SK-N-SH (cell line): ENCODE results near the gene CFAP97D1. TPM values are rescaled to one million over a fixed set of nuclear protein-coding genes. Genes with fewer than 3 reads are reported as not detected.

ENCODE experiments used
- CTCF ChIA-PET: fragments of 300-600, 350-600 bp; formaldehyde crosslinking; extraction: SDS; loops from one replicate; lab custom pipeline; 2021; lab: Yijun Ruan, JAX
- POLR2A ChIA-PET: fragments of 350-600 bp; sonication (Branson Sonifier 250); formaldehyde crosslinking; extraction: SDS; loops from one replicate; lab custom pipeline; 2020; ENCODE audit warnings: antibody characterized with exemption, inconsistent platforms; lab: Yijun Ruan, JAX
- DNase-seq: peaks from one replicate; pipeline ENCODE4 v3.0.0; 2012
- H2AFZ ChIP-seq: fragments of 200-600 bp; sonication (generic); 2 replicates; pipeline ENCODE4 v1.8.1; 2016; ENCODE audit warnings: antibody characterized with exemption, mild to moderate bottlenecking, low read depth
- H3F3A ChIP-seq: fragments of 200-600 bp; sonication (generic); replicated peaks from 2 replicates; pipeline ENCODE3; 2016; ENCODE audit warnings: antibody characterized with exemption, mild to moderate bottlenecking; ENCODE audit not compliant: insufficient read depth
- H3K27ac ChIP-seq, 2 experiments: fragments of 200-500 bp in 1 of 2; fragments of 200-600 bp in 1 of 2; sonication (Bioruptor generic) in 1 of 2; sonication (generic), shearing (Covaris generic) in 1 of 2; 2 replicates each; pipeline versions ENCODE4 v1.5.1 to v1.6.1; 2014 to 2016; ENCODE audit warnings: low read depth in 2 of 2, inconsistent platforms in 1 of 2, low read length in 1 of 2, mild to moderate bottlenecking in 1 of 2, mixed read lengths in 1 of 2
- H3K27me3 ChIP-seq: fragments of 200-600 bp; sonication (generic), shearing (Covaris generic); 2 replicates; pipeline ENCODE4 v1.6.1; 2016; ENCODE audit warnings: mixed run types; ENCODE audit not compliant: insufficient read depth
- H3K36me3 ChIP-seq, 2 experiments: fragments of 200-500 bp in 1 of 2; fragments of 200-600 bp in 1 of 2; sonication (Bioruptor generic) in 1 of 2; sonication (generic) in 1 of 2; replicated peaks in 1 of 2; 2 replicates each; pipeline versions ENCODE3 to v1.5.1; 2014 to 2016; ENCODE audit warnings: low read length in 1 of 2, mild to moderate bottlenecking in 1 of 2; ENCODE audit not compliant: insufficient read depth in 2 of 2, control insufficient read depth in 1 of 2
- H3K4me1 ChIP-seq, 2 experiments: fragments of 200-500 bp in 1 of 2; fragments of 200-600 bp in 1 of 2; sonication (Bioruptor generic) in 1 of 2; sonication (generic), shearing (Covaris generic) in 1 of 2; 2 replicates each; pipeline versions ENCODE4 v1.5.1 to v1.6.1; 2014 to 2016; ENCODE audit warnings: low read depth in 1 of 2, low read length in 1 of 2, mixed run types in 1 of 2; ENCODE audit not compliant: insufficient read depth in 2 of 2, control insufficient read depth in 1 of 2
- H3K4me2 ChIP-seq: fragments of 200-600 bp; sonication (generic), shearing (Covaris generic); 2 replicates; pipeline ENCODE4 v1.6.1; 2017; ENCODE audit warnings: mixed run types
- H3K4me3 ChIP-seq, 2 experiments: fragments of 200-500 bp in 1 of 2; fragments of 200-600 bp in 1 of 2; sonication (Bioruptor generic) in 1 of 2; sonication (generic), shearing (Covaris generic) in 1 of 2; 2 replicates each; pipeline versions ENCODE4 v1.5.1 to v1.8.1; 2014 to 2016; ENCODE audit warnings: low read depth in 2 of 2, inconsistent platforms in 1 of 2, low read length in 1 of 2, mild to moderate bottlenecking in 1 of 2, mixed read lengths in 1 of 2, moderate library complexity in 1 of 2
- H3K79me2 ChIP-seq: fragments of 200-600 bp; sonication (generic); 2 replicates; pipeline ENCODE4 v1.8.1; 2017; ENCODE audit warnings: mild to moderate bottlenecking; ENCODE audit not compliant: insufficient read depth
- H3K9ac ChIP-seq: fragments of 200-600 bp; sonication (generic); 2 replicates; pipeline ENCODE4 v1.6.1; 2017; ENCODE audit warnings: mixed run types
- H3K9me2 ChIP-seq: fragments of 200-600 bp; sonication (generic); 2 replicates; pipeline ENCODE4 v1.6.1; 2017; ENCODE audit warnings: mixed run types
- H3K9me3 ChIP-seq: fragments of 200-600 bp; sonication (generic); 2 replicates; pipeline ENCODE4 v1.6.1; 2017; ENCODE audit warnings: mixed run types, mild to moderate bottlenecking, moderate library complexity
- H4K20me1 ChIP-seq: fragments of 200-600 bp; sonication (generic); 2 replicates; pipeline ENCODE4 v1.6.1; 2017; ENCODE audit warnings: mild to moderate bottlenecking, mixed run types; ENCODE audit not compliant: insufficient read depth
- CHD2 ChIP-seq: fragments of 150-350 bp; IDR thresholded peaks from 2 replicates; pipeline ENCODE4 v1.6.1; 2018; ENCODE audit warnings: low read length; ENCODE audit not compliant: partially characterized antibody
- CTCF ChIP-seq: fragments of 200-600 bp; sonication (generic); IDR thresholded peaks from 2 replicates; pipeline ENCODE4 v1.6.1; 2017; ENCODE audit warnings: antibody characterized with exemption, mild to moderate bottlenecking, moderate library complexity
- EP300 ChIP-seq, 2 experiments: IDR thresholded peaks; 2 replicates each; pipeline versions ENCODE4 v1.4.0 to v1.6.1; 2012; ENCODE audit warnings: borderline replicate concordance in 1 of 2, low read depth in 1 of 2, low read length in 1 of 2
- FOSL2 ChIP-seq: IDR thresholded peaks from 2 replicates; pipeline ENCODE4 v1.4.0; 2012; ENCODE audit warnings: low read depth, mild to moderate bottlenecking, moderate library complexity, borderline replicate concordance
- GABPA ChIP-seq: IDR thresholded peaks from 2 replicates; pipeline ENCODE4 v1.4.0; 2012; ENCODE audit warnings: low read depth, mild to moderate bottlenecking
- GATA2 ChIP-seq: sonication (generic); formaldehyde crosslinking; IDR thresholded peaks from 2 replicates; pipeline ENCODE4 v1.5.0; 2020; ENCODE audit warnings: mild to moderate bottlenecking, missing genetic modification reagents
- IRF3 ChIP-seq: fragments of 150-350 bp; IDR thresholded peaks from 2 replicates; pipeline ENCODE4 v1.6.1; 2016; ENCODE audit warnings: mild to moderate bottlenecking, low read depth, low read length
- MEF2A ChIP-seq: IDR thresholded peaks from 2 replicates; pipeline ENCODE4 v1.4.0; 2012; ENCODE audit warnings: low read depth, borderline replicate concordance
- MXI1 ChIP-seq: IDR thresholded peaks from 2 replicates; pipeline ENCODE4 v1.6.1; 2012; ENCODE audit warnings: mild to moderate bottlenecking, low read depth, low read length, improper control_type of control experiment
- RAD21 ChIP-seq: IDR thresholded peaks from 2 replicates; pipeline ENCODE4 v1.6.1; 2012; ENCODE audit warnings: mild to moderate bottlenecking, low read length
- REST ChIP-seq: IDR thresholded peaks from 2 replicates; pipeline ENCODE4 v1.6.1; 2012; ENCODE audit warnings: mild to moderate bottlenecking, low read depth, low read length, moderate library complexity
- RFX5 ChIP-seq: IDR thresholded peaks from 2 replicates; pipeline ENCODE4 v1.6.1; 2012; ENCODE audit warnings: mild to moderate bottlenecking, improper control_type of control experiment, low read length
- RXRA ChIP-seq: IDR thresholded peaks from 2 replicates; pipeline ENCODE4 v1.4.0; 2012; ENCODE audit warnings: low read depth, mild to moderate bottlenecking, borderline replicate concordance
- SIN3A ChIP-seq: IDR thresholded peaks from 2 replicates; pipeline ENCODE4 v1.6.1; 2012; ENCODE audit warnings: low read depth, mild to moderate bottlenecking, low read length, moderate library complexity, borderline replicate concordance
- TCF12 ChIP-seq: IDR thresholded peaks from 2 replicates; pipeline ENCODE4 v1.4.0; 2012
- TEAD4 ChIP-seq: IDR thresholded peaks from 2 replicates; pipeline ENCODE4 v1.4.0; 2012; ENCODE audit warnings: mild to moderate bottlenecking, borderline replicate concordance; ENCODE audit not compliant: insufficient read depth
- YY1 ChIP-seq: IDR thresholded peaks from 2 replicates; pipeline ENCODE4 v1.4.0; 2012; ENCODE audit warnings: low read depth, mild to moderate bottlenecking
- WGBS: methylation state at CpG from one replicate; pipeline ENCODE4 v1.1.6; 2017; ENCODE audit warnings: low lambda C conversion rate; 5-methylcytosine and 5-hydroxymethylcytosine counted together
- polyA plus RNA-seq, 3 experiments: library from polyadenylated mRNA; depleted of rRNA; stranded (reverse); fragments of >200 nt; gene quantifications; 2 replicates each; pipeline ENCODE4 v1.2.3, GENCODE V29; 2012

The CFAP97D1 gene
- polyA plus RNA-seq, 1 of the 3 experiments (the other 2 are of a cell fraction) = 0.02 TPM

GRCh38 chr17:43770957-43771356 lies 9.3 kb upstream of the CFAP97D1 start:
- WGBS = 96% methylated on average over 2 of the region's 2 CpGs
- no peak overlapping the region for H3K4me3 ChIP-seq
- ChIA-PET POLR2A (no interaction called here), CTCF (interaction anchor here (0.6 to 3.2 kb wide), 2 partner anchors 11 to 120 kb away, joined by 3 to 19 read pairs; no protein-coding TSS in a partner anchor)
- H3K9me2 ChIP-seq = no peaks in the 10 kb centered on the region
- no peak for DNase-seq
- peaks cover 42 to 61% of the 10 kb centered on the region in 2 experiments for H3K36me3 ChIP-seq
- no peak overlapping the region for H2AFZ ChIP-seq
- H3K9ac ChIP-seq = no peak overlapping the region
- H3K4me1 ChIP-seq = no peaks in the 10 kb centered on the region
- peaks cover 24% of the 10 kb centered on the region for H3K79me2 ChIP-seq
- H3K27ac ChIP-seq = no peak overlapping the region
- H3K27me3 ChIP-seq = no peaks in the 10 kb centered on the region
- H4K20me1 ChIP-seq = peaks cover 9% of the 10 kb centered on the region; the same call in 1 of the 2 replicates
- TF ChIP-seq EP300 (IDR thresholded peaks at IDR 0.05; ENCODE audit: borderline replicate concordance in 1 of 2, low read depth in 1 of 2, low read length in 1 of 2) (no peak), SIN3A (no peak), CHD2 (no peak), GABPA (no peak), RFX5 (no peak), IRF3 (no peak), YY1 (no peak), TEAD4 (no peak), RAD21 (no peak), GATA2 (CRISPR knock-in tag) (no peak), MXI1 (no peak), REST (no peak), MEF2A (no peak), RXRA (no peak), CTCF (no peak), TCF12 (no peak), FOSL2 (no peak)
- H3K4me2 ChIP-seq = no peak overlapping the region
- peaks cover 22% of the 10 kb centered on the region for H3F3A ChIP-seq
- no peaks in the 10 kb centered on the region for H3K9me3 ChIP-seq
